NCI-H1092 (cell line): ENCODE measurements around the gene TNKS1BP1.
"Not testable (repeated sequence)": the region's sequence is repeated elsewhere in the genome, so short reads cannot be mapped to it uniquely, and the experiment has no call there.

Experiments used
- DNase-seq: peaks from one replicate; lab custom pipeline; 2025; lab: John Stamatoyannopoulos, UW

Gene TNKS1BP1

GRCh38 chr11:57353446-57353845, 28.7 kb upstream of the TNKS1BP1 start:
- DNase-seq, result no peak

- DNase-seq, result no peak
Observed at GRCh38 chr11:57353036-57353435, 28.3 kb upstream of the TNKS1BP1 start.

- DNase-seq, result no peak
Observed at GRCh38 chr11:57349491-57350274, 24.9 kb upstream of the TNKS1BP1 start.

GRCh38 chr11:57348636-57349313, 24.0 kb upstream of the TNKS1BP1 start:
- no peak for DNase-seq

- no peak for DNase-seq
Observed at GRCh38 chr11:57348052-57348451, 23.3 kb upstream of the TNKS1BP1 start.

- DNase-seq, result no peak
Observed at GRCh38 chr11:57347336-57347735, 22.6 kb upstream of the TNKS1BP1 start.

- DNase-seq, result peak; percentile 53
Observed at GRCh38 chr11:57345555-57346211, 20.9 kb upstream of the TNKS1BP1 start.

GRCh38 chr11:57344826-57345225, 20.1 kb upstream of the TNKS1BP1 start:
- no peak for DNase-seq

GRCh38 chr11:57343825-57344224, 19.1 kb upstream of the TNKS1BP1 start:
- no peak for DNase-seq

- DNase-seq, result no peak
Observed at GRCh38 chr11:57342702-57343101, 17.9 kb upstream of the TNKS1BP1 start.

- DNase-seq, result no peak
Observed at GRCh38 chr11:57341250-57341808, 16.6 kb upstream of the TNKS1BP1 start.

- DNase-seq, result no peak
Observed at GRCh38 chr11:57340039-57340615, 15.4 kb upstream of the TNKS1BP1 start.

GRCh38 chr11:57339328-57339727, 14.6 kb upstream of the TNKS1BP1 start:
- DNase-seq, result no peak

- no peak for DNase-seq
Observed at GRCh38 chr11:57338142-57338541, 13.4 kb upstream of the TNKS1BP1 start, which contains the start of gene P2RX3. TSS of gene P2RX3 (plus strand) at chr11:57338352. CDS start at chr11:57338551, 199 bp downstream.

GRCh38 chr11:57336856-57337255, 12.1 kb upstream of the TNKS1BP1 start:
- DNase-seq, result not testable (repeated sequence)

GRCh38 chr11:57336111-57336666, 11.4 kb upstream of the TNKS1BP1 start:
- no peak for DNase-seq

GRCh38 chr11:57335343-57336110, 10.8 kb upstream of the TNKS1BP1 start, which contains the start of gene SSRP1:
TSS of gene SSRP1 (minus strand) at chr11:57335892. CDS start at chr11:57335121, 771 bp downstream.
- DNase-seq, result peak; percentile 93

GRCh38 chr11:57335023-57335342, 10.2 kb upstream of the TNKS1BP1 start:
- DNase-seq, result no peak

GRCh38 chr11:57332694-57333440, 8.1 kb upstream of the TNKS1BP1 start:
- DNase-seq, result no peak

- no peak for DNase-seq
Observed at GRCh38 chr11:57331720-57332119, 7.0 kb upstream of the TNKS1BP1 start.
